HG03060 (cell line): ENCODE measurements around the gene GPR180.

Source experiments
- ATAC-seq: cut with Tn5 transposase; IDR thresholded peaks from one replicate; pipeline ENCODE4 v1.9.1; 2021; ENCODE audit warnings: low read depth, moderate number of reproducible peaks; ENCODE audit not compliant: unreplicated experiment

GPR180 gene

DNA sequence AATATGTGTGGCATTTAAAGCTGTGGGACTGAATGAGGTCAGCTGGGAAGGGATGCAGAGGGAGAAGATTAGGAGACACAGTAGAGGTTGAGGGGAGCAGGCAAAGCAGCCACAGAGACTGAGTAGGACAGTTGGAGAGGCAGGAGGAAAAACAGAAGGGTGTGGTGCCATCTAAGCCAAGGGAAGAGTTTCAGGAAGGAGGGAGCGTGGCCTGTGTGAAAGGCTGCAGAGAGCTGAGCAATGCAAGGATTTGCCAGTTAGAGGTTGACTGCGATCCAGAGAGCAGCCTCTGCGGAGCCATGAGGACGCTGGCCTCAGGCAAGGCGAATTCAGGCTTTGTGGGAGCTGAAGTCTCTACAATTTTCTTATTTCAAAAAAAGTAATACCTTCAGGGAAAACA lies 81.8 kb downstream of the GPR180 start:
- no peak for ATAC-seq
